Endothelial cell (in vitro differentiated cells): Measurements from ENCODE around the gene CADPS. TPM values are rescaled to one million over a fixed set of nuclear protein-coding genes. Genes with fewer than 3 reads are reported as not detected.

ENCODE experiments used
- DNase-seq: peaks from one replicate; pipeline ENCODE4 v3.0.0; 2021; ENCODE audit warnings: low spot score
- H3K27ac Mint-ChIP-seq: one replicate; pipeline ENCODE4 v1.8.0; 2021; ENCODE audit warnings: mixed read lengths, inconsistent platforms; ENCODE audit not compliant: unreplicated experiment
- H3K27me3 Mint-ChIP-seq: one replicate; pipeline ENCODE4 v1.8.0; 2021; ENCODE audit warnings: mild to moderate bottlenecking, moderate library complexity, mixed read lengths, inconsistent platforms; ENCODE audit not compliant: unreplicated experiment
- H3K36me3 Mint-ChIP-seq: one replicate; pipeline ENCODE4 v1.8.0; 2021; ENCODE audit warnings: mild to moderate bottlenecking, low read depth, mixed read lengths, inconsistent platforms; ENCODE audit not compliant: unreplicated experiment
- H3K4me1 Mint-ChIP-seq: one replicate; pipeline ENCODE4 v1.8.0; 2021; ENCODE audit warnings: mild to moderate bottlenecking, mixed read lengths, inconsistent platforms; ENCODE audit not compliant: unreplicated experiment
- H3K4me3 Mint-ChIP-seq: one replicate; pipeline ENCODE4 v1.8.0; 2021; ENCODE audit warnings: mild to moderate bottlenecking, mixed read lengths, inconsistent platforms; ENCODE audit not compliant: unreplicated experiment
- H3K9me3 Mint-ChIP-seq: one replicate; pipeline ENCODE4 v1.8.0; 2021; ENCODE audit warnings: mixed read lengths, inconsistent platforms; ENCODE audit not compliant: unreplicated experiment
- total RNA-seq: library from RNA; stranded (reverse); fragmentation: NEBNext Ultra II Directional; extraction: Animal tissue kit (Norgen Biotek cat#: 25700); gene quantifications from one replicate; pipeline ENCODE4 v1.2.1, GENCODE V29; 2021; ENCODE audit not compliant: unreplicated experiment
- TF ChIP-seq, protein P1 (sequence below): fragments of 200-600 bp; sonication (generic); IDR thresholded peaks from one replicate; pipeline ENCODE4 v1.5.0; 2021; ENCODE audit warnings: antibody characterized with exemption; ENCODE audit not compliant: unreplicated experiment

CADPS gene
- total RNA-seq, 1 donor from 2014 or later, result 0.26 TPM

DNA sequence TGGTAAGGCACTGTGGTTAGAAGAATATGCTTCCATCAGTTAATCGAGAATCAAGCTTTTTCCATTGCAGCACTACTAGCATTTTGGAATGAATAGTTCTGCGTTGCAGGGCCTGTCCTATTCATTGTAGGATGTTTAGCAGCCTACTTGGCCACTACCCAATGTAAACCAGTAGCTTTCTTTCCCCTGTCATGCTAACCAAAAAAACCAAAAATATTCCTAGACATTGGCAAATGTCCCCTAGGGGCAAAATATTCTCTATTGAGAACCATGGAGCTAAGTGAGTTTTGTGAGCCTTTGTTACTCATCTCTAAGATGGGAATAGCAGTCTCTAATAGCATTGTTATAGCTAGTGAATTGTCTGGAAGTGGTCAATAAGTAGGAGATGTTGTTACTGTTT is 187.2 kb downstream of the CADPS start:
- TF ChIP-seq, protein P1, sequence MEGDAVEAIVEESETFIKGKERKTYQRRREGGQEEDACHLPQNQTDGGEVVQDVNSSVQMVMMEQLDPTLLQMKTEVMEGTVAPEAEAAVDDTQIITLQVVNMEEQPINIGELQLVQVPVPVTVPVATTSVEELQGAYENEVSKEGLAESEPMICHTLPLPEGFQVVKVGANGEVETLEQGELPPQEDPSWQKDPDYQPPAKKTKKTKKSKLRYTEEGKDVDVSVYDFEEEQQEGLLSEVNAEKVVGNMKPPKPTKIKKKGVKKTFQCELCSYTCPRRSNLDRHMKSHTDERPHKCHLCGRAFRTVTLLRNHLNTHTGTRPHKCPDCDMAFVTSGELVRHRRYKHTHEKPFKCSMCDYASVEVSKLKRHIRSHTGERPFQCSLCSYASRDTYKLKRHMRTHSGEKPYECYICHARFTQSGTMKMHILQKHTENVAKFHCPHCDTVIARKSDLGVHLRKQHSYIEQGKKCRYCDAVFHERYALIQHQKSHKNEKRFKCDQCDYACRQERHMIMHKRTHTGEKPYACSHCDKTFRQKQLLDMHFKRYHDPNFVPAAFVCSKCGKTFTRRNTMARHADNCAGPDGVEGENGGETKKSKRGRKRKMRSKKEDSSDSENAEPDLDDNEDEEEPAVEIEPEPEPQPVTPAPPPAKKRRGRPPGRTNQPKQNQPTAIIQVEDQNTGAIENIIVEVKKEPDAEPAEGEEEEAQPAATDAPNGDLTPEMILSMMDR, result no peak
- Mint-ChIP-seq H3K4me3 (no peak overlapping the region), H3K9me3 (no peaks in the 10 kb centered on the region)

DNA sequence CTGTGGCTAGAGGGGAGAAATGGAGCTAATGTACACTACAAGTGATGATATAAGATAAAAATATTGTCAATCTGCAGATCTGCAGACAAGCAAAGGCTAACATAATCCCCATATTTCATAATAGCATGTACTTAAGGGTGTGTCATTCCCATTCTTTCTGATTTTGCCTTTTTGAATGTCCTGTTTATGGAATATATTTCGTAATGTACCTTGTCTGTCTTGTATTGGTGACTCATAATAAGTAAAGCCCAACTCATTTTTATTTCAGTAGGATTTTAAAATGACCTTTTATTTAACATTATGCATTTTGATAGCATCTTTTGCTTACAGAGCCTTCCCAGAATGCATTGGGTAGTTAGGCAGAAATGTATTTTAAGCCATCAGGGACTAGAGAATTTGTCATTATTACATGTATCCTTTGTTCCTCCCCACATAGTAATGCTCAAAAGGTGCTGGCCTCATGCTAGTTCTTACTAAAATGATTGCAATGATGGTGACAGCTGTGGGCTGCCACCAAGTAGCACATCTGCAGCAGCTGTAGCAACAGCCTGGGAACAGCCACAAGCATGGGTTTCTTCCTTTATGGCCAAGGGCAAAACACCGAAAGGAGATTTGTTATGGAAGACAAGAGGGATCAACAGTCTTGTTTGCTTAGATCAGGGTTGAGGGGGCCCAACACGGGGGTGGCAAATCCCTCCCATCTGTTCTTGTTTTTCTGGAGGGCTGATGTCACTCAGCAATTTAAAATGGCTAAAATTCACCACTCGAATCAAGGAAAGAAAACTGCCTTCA is 188.5 kb downstream of the CADPS start:
- no peaks in the 10 kb centered on the region for H3K27me3 Mint-ChIP-seq
- TF ChIP-seq, protein P1, result no peak
- H3K27ac Mint-ChIP-seq, result no peak overlapping the region
- no peak overlapping the region for H3K4me3 Mint-ChIP-seq
- no peaks in the 10 kb centered on the region for H3K9me3 Mint-ChIP-seq
- H3K36me3 Mint-ChIP-seq, result no peaks in the 10 kb centered on the region
- DNase-seq, result no peak
- H3K4me1 Mint-ChIP-seq, result no peaks in the 10 kb centered on the region

More for the DNA sequence above, 187.2 kb downstream of the CADPS start:
- no peak for DNase-seq
- Mint-ChIP-seq H3K27me3 (no peaks in the 10 kb centered on the region), H3K4me1 (no peaks in the 10 kb centered on the region), H3K36me3 (no peaks in the 10 kb centered on the region), H3K27ac (no peak overlapping the region)

DNA sequence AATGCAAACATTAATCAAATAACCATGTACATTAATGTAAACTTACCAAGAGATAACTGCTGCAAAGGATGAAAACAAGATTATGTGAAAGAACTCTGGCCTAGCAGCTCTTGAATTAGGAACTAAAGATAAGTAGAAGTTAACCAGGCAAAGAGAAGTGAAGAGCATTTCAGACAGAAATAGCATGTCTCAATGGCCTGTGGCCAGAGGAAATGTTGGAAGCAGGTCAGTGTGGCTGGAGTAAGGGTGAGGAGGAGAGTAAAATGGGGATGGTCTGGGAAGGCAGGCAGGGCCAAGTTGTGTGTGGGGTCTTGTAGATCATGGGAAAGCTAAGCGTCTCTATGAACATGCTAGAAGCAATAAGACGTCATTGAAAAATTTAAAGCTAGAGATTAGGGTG is 192.4 kb downstream of the CADPS start:
- TF ChIP-seq, protein P1, result no peak
- H3K27me3 Mint-ChIP-seq, result no peaks in the 10 kb centered on the region

DNA sequence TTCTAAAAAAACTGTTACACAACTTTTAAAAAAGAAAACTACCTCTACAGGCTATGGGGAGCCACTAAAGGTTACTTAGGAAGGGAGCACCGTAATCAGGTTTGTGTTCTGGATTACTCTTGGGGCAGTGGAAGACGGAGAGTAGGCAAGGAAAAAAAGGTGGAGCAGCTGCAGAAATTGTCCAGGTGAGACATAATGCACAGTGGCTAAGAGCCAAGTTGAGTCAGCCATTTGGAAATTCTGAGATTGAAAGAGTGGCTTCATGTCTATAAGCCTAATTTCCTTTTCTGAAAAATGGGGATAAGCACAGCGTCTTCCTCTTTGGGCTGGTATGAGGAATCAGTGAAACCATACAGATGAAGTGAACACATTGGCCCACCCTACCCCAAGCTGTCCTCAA is 195.2 kb downstream of the CADPS start:
- Mint-ChIP-seq H3K36me3 (no peaks in the 10 kb centered on the region), H3K4me3 (no peak overlapping the region), H3K27ac (no peak overlapping the region), H3K27me3 (no peaks in the 10 kb centered on the region), H3K9me3 (no peaks in the 10 kb centered on the region), H3K4me1 (no peaks in the 10 kb centered on the region)
- no peak for DNase-seq
- TF ChIP-seq, protein P1, result no peak

More for the DNA sequence above, 192.4 kb downstream of the CADPS start:
- no peak for DNase-seq
- Mint-ChIP-seq H3K27ac (no peak overlapping the region), H3K4me1 (no peaks in the 10 kb centered on the region), H3K9me3 (no peaks in the 10 kb centered on the region), H3K4me3 (no peak overlapping the region), H3K36me3 (no peaks in the 10 kb centered on the region)

DNA sequence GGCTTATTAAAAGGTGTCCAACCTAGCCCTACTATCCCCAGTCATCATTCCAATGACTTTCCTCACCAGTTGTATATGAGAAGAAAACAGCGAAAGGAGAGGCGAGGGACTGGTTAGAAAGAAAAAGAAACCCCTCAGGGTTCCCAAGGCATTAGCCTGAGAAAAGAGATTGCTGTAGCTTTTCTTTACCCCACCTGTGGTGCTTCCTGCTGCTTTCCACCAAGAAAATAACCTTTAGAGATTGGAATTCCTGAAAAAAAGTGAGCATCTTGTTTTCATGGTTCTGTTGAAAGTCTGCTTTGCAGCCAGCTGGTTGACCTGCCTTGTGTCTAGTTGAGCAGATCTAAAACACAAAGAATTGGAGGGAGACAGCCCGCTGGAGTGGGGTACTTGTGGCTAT is 196.4 kb downstream of the CADPS start:
- Mint-ChIP-seq H3K9me3 (no peaks in the 10 kb centered on the region), H3K27me3 (no peaks in the 10 kb centered on the region), H3K36me3 (no peaks in the 10 kb centered on the region), H3K4me3 (no peak overlapping the region), H3K27ac (no peak overlapping the region), H3K4me1 (no peaks in the 10 kb centered on the region)
- TF ChIP-seq, protein P1, result no peak
- no peak for DNase-seq
